ENCODE data around the gene STK16. TPM values are rescaled to one million over a fixed set of nuclear protein-coding genes. Genes with fewer than 3 reads are reported as not detected.

STK16 gene
- total RNA-seq, 6 experiments from 2014 or later: 25.1 to 30.7 (median 28.2) TPM

GRCh38 chr2:219250049-219250781 lies 4.9 kb downstream of the STK16 start:
- H3K4me1 Mint-ChIP-seq (ENCODE audit: low read depth): peaks cover 58% of the 10 kb centered on the region
- H3K27me3 Mint-ChIP-seq (ENCODE audit: insufficient read depth): peaks cover 6% of the 10 kb centered on the region
- H3K27ac Mint-ChIP-seq: peak overlapping the region; percentile 96
- no peaks in the 10 kb centered on the region for H3K9me3 Mint-ChIP-seq
- H3K36me3 Mint-ChIP-seq (ENCODE audit: low read depth): peaks cover 15% of the 10 kb centered on the region; the same call in 1 of the 2 replicates
- DNase-seq: no peak
- peak overlapping the region; percentile 44 for H3K4me3 Mint-ChIP-seq
- TF ChIP-seq, protein P1, sequence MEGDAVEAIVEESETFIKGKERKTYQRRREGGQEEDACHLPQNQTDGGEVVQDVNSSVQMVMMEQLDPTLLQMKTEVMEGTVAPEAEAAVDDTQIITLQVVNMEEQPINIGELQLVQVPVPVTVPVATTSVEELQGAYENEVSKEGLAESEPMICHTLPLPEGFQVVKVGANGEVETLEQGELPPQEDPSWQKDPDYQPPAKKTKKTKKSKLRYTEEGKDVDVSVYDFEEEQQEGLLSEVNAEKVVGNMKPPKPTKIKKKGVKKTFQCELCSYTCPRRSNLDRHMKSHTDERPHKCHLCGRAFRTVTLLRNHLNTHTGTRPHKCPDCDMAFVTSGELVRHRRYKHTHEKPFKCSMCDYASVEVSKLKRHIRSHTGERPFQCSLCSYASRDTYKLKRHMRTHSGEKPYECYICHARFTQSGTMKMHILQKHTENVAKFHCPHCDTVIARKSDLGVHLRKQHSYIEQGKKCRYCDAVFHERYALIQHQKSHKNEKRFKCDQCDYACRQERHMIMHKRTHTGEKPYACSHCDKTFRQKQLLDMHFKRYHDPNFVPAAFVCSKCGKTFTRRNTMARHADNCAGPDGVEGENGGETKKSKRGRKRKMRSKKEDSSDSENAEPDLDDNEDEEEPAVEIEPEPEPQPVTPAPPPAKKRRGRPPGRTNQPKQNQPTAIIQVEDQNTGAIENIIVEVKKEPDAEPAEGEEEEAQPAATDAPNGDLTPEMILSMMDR (IDR thresholded peaks at IDR 0.05): no peak

- DNase-seq: no peak
- peak overlapping the region; percentile 83 for H3K27ac Mint-ChIP-seq
- H3K4me3 Mint-ChIP-seq: peak overlapping the region; percentile 47
- peaks cover 54% of the 10 kb centered on the region for H3K4me1 Mint-ChIP-seq (ENCODE audit: low read depth)
- no peaks in the 10 kb centered on the region for H3K9me3 Mint-ChIP-seq
- TF ChIP-seq, protein P1 (IDR thresholded peaks at IDR 0.05): no peak
- peaks cover 15% of the 10 kb centered on the region; the same call in 1 of the 2 replicates for H3K36me3 Mint-ChIP-seq (ENCODE audit: low read depth)
- H3K27me3 Mint-ChIP-seq (ENCODE audit: insufficient read depth): peaks cover 9% of the 10 kb centered on the region
Observed at GRCh38 chr2:219251656-219252055, 6.4 kb downstream of the STK16 start.

GRCh38 chr2:219252084-219252483 lies 6.8 kb downstream of the STK16 start:
- DNase-seq: no peak
- Mint-ChIP-seq H3K36me3 (ENCODE audit: low read depth) (peaks cover 15% of the 10 kb centered on the region; the same call in 1 of the 2 replicates), H3K4me3 (peak overlapping the region; percentile 91), H3K4me1 (ENCODE audit: low read depth) (peaks cover 54% of the 10 kb centered on the region), H3K27me3 (ENCODE audit: insufficient read depth) (peaks cover 10% of the 10 kb centered on the region), H3K27ac (peak overlapping the region; percentile 83), H3K9me3 (no peaks in the 10 kb centered on the region)
- TF ChIP-seq, protein P1 (IDR thresholded peaks at IDR 0.05): no peak

GRCh38 chr2:219252570-219252899 lies 7.3 kb downstream of the STK16 start:
- TF ChIP-seq, protein P1 (IDR thresholded peaks at IDR 0.05): no peak
- Mint-ChIP-seq H3K9me3 (no peaks in the 10 kb centered on the region), H3K4me1 (ENCODE audit: low read depth) (peaks cover 54% of the 10 kb centered on the region), H3K27ac (peak overlapping the region; percentile 83), H3K4me3 (peak overlapping the region; percentile 91), H3K27me3 (ENCODE audit: insufficient read depth) (peaks cover 10% of the 10 kb centered on the region), H3K36me3 (ENCODE audit: low read depth) (peaks cover 15% of the 10 kb centered on the region; the same call in 1 of the 2 replicates)
- DNase-seq: no peak

DNA sequence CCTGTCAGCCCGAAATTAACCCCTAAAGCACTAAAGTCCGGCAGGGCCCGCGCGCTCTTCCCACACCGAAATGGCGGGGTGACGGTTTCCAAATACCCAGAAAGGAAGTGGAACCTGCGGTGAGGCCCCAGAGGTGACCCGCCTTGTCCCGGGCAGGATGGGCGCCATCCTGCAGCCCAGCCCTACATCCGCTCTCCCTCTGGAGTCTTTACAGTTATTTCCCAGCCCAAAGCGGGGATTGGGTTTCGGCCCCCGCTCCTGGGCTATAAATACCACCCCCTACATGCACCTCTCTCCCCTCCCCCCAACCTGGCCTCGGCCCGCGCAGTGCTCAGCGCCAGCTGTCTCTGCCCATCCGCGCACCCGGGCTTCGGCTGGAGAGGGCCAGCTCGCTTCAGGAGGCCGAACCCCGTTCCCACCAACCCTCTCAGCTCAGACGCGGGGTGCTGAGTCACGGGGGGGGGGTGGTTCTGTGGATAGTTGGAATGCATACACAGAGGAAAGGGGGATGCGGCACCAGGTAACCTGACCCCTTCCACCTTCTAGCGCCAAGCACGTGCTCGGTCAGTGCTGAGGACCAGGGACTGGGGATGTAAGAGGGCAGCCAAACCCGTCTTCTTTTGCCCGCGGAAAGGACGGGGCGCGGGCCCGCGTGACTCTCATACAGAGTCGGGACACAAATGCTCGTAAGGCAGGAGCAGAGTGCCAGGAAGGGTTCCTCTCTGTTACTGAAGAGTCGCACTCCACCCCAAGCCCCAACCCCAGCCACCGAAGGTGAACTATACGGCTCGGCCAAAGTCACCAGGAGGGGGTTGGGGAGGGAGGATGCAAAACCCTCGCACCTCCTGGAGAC lies 7.8 kb downstream of the STK16 start, which contains the start of gene TUBA4B:
TUBA4B (plus strand) TSS at position 344 of the 853 bp plus-strand sequence; CDS start at position 509, 165 bp downstream.
- peaks cover 15% of the 10 kb centered on the region; the same call in 1 of the 2 replicates for H3K36me3 Mint-ChIP-seq (ENCODE audit: low read depth)
- peaks cover 54% of the 10 kb centered on the region for H3K4me1 Mint-ChIP-seq (ENCODE audit: low read depth)
- peaks cover 10% of the 10 kb centered on the region for H3K27me3 Mint-ChIP-seq (ENCODE audit: insufficient read depth)
- no peaks in the 10 kb centered on the region for H3K9me3 Mint-ChIP-seq
- TF ChIP-seq, protein P1 (IDR thresholded peaks at IDR 0.05): no peak
- peak; percentile 35 for DNase-seq
- peak within 1 kb of the TSS; percentile 83 for H3K27ac Mint-ChIP-seq
- peak within 1 kb of the TSS; percentile 91 for H3K4me3 Mint-ChIP-seq

All from HFFc6 (cell line).